ENCODE results near the gene BRDT.

Gene BRDT

DNA sequence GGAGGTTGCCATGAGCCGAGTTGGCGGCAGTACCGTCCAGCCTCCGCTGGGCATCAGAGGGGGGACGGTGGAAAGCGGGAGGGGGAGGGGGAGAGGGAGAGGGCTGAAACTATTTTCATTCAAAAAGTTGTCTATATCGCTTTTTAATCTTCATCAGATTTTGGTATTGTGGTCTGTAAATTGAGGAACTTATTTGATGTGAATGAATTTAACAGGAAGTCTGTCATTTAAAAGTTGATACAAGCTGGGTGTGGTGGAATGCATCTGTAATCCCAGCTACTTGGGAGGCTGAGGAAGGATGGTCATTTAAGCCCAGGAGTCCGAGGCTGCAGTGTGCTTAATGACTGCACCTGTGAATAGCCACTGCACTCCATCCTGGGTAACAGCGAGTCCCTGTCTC is 77.6 kb downstream of the BRDT start:
- Histone ChIP-seq H3K36me3 (ENCODE audit: control insufficient read depth in 1 of 2, insufficient read depth in 2 of 2, low read length in 2 of 2) (no peaks in the 10 kb centered on the region), H3K9me3 (ENCODE audit: control insufficient read depth in 1 of 2, low read length in 2 of 2) (no peaks in the 10 kb centered on the region), H3K27ac (ENCODE audit: low read depth, low read length) (no peak overlapping the region), H3K4me3 (ENCODE audit: low read depth in 1 of 2, low read length in 2 of 2) (no peak overlapping the region), H3K27me3 (ENCODE audit: control insufficient read depth in 1 of 2, insufficient read depth in 2 of 2, low read length in 2 of 2) (peaks cover 6 to 9% of the 10 kb centered on the region in 2 donors), H3K4me1 (ENCODE audit: control insufficient read depth in 1 of 2, insufficient read depth in 2 of 2, low read length in 2 of 2) (peaks cover 9 to 13% of the 10 kb centered on the region in 2 donors), H3K9ac (ENCODE audit: low read depth in 1 of 2, low read length in 2 of 2) (no peak overlapping the region)

DNA sequence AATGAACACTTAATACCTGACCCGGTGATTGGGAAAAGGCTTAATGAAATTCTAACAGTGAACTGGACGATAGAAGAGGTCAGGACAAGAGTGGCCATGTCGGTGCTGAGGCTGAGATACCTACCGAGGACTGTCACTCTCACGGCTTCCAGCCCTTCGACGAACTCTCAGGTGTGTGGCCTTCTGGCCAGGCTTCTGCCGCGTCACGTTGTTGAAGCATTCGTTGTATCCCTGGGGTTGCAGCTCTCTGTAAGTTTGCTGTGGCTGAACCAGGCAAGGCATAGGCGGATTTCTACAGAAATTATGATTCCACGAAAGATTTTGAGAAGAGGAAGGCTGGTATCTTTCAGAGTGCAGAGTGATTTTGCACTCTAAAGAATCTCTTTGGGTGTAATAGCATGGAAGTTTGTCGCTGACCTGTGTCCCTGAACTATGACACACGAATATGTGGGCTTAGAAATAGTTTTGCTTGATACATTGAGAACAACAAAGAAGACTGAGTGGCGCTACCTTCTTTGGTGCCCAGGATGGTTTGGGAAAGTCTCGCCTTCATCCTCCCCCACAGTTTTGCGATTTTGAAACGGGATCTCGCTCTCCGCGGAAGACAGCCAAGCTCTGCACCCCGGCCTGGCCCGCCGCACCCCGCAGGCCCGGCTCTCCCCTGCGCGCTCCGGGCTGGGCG is 80.2 kb downstream of the BRDT start:
- Histone ChIP-seq H3K27ac (ENCODE audit: low read depth, low read length) (no peak overlapping the region), H3K4me1 (ENCODE audit: control insufficient read depth in 1 of 2, insufficient read depth in 2 of 2, low read length in 2 of 2) (peaks cover 9 to 13% of the 10 kb centered on the region in 2 donors), H3K27me3 (ENCODE audit: control insufficient read depth in 1 of 2, insufficient read depth in 2 of 2, low read length in 2 of 2) (peaks cover 6 to 9% of the 10 kb centered on the region in 2 donors), H3K9me3 (ENCODE audit: control insufficient read depth in 1 of 2, low read length in 2 of 2) (no peaks in the 10 kb centered on the region), H3K4me3 (ENCODE audit: low read depth in 1 of 2, low read length in 2 of 2) (peak overlapping the region; percentile 36 to 59), H3K9ac (ENCODE audit: low read depth in 1 of 2, low read length in 2 of 2) (no peak overlapping the region), H3K36me3 (ENCODE audit: control insufficient read depth in 1 of 2, insufficient read depth in 2 of 2, low read length in 2 of 2) (no peaks in the 10 kb centered on the region)

DNA sequence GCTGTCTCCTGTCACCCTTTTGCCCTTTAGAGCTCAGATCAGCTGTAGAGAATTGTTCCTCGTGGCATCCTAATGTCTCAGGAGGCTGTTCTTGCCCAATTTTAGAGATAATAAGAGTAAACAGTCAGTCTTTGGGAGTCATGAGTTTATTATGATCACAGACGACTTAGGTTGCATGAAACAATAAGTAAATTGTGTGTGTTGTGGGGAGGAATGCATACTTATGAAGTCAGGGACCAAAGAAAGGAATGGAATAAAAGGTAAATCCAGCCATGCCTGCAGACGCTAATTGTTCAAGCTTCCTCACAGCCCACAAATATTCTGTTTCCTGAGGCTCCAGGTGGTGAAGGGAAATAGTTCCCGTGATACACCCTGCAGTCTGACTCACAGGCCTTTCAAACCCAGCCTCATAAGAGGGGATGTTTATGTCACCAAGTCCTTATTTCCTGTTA is 81.5 kb downstream of the BRDT start:
- Histone ChIP-seq H3K9ac (ENCODE audit: low read depth in 1 of 2, low read length in 2 of 2) (peak overlapping the region in 1 of 2 donors; percentile 12), H3K27ac (ENCODE audit: low read depth, low read length) (no peak overlapping the region), H3K27me3 (ENCODE audit: control insufficient read depth in 1 of 2, insufficient read depth in 2 of 2, low read length in 2 of 2) (peaks cover 6 to 9% of the 10 kb centered on the region in 2 donors), H3K4me3 (ENCODE audit: low read depth in 1 of 2, low read length in 2 of 2) (peak overlapping the region; percentile 30 to 65), H3K4me1 (ENCODE audit: control insufficient read depth in 1 of 2, insufficient read depth in 2 of 2, low read length in 2 of 2) (peaks cover 9 to 13% of the 10 kb centered on the region in 2 donors), H3K36me3 (ENCODE audit: control insufficient read depth in 1 of 2, insufficient read depth in 2 of 2, low read length in 2 of 2) (no peaks in the 10 kb centered on the region), H3K9me3 (ENCODE audit: control insufficient read depth in 1 of 2, low read length in 2 of 2) (no peaks in the 10 kb centered on the region)

DNA sequence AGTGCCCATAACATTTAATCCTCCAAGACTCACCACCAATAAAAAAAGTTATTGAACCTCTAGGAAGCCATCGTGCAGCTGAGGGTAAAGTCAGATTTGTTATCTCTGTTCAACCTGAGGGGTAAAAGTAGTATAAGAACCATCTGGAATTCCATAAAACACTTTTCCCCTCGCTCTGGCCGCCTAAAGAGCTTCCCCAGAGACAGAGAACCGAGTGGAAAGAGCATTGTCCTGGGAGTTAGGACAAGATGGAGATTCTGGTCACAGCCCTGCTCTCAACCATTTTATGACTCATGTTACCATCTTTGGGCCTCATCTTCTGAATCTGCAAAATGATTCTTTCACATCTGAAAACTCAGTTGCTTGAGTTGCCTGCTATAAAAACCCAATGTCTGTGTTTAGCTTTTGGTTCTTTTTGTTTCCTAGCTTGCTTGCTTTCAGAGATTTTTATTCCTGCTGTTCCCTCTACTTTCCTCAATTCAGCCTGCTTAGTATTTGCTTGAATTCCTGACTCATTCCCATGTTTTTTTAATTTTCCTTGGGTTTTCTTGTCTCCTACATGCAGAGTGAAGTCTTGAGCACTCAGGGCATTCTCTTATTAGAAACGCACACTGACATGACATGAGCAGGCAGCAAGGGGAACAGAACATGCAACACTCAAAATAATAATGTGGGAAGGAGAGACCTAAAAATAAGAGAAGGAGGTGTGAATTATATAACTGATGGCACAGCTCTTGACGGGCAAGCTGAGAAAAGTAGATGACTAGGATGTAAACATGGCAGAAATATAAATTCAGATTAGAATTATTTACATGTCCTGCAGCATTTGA is 82.3 kb downstream of the BRDT start:
- peaks cover 6 to 9% of the 10 kb centered on the region in 2 donors for H3K27me3 ChIP-seq (ENCODE audit: control insufficient read depth in 1 of 2, insufficient read depth in 2 of 2, low read length in 2 of 2)
- H3K27ac ChIP-seq (ENCODE audit: low read depth, low read length) = no peak overlapping the region
- H3K9me3 ChIP-seq (ENCODE audit: control insufficient read depth in 1 of 2, low read length in 2 of 2) = no peaks in the 10 kb centered on the region
- no peaks in the 10 kb centered on the region for H3K36me3 ChIP-seq (ENCODE audit: control insufficient read depth in 1 of 2, insufficient read depth in 2 of 2, low read length in 2 of 2)
- H3K9ac ChIP-seq (ENCODE audit: low read depth in 1 of 2, low read length in 2 of 2) = no peak overlapping the region
- no peak overlapping the region for H3K4me3 ChIP-seq (ENCODE audit: low read depth in 1 of 2, low read length in 2 of 2)
- H3K4me1 ChIP-seq (ENCODE audit: control insufficient read depth in 1 of 2, insufficient read depth in 2 of 2, low read length in 2 of 2) = peaks cover 9 to 13% of the 10 kb centered on the region in 2 donors

DNA sequence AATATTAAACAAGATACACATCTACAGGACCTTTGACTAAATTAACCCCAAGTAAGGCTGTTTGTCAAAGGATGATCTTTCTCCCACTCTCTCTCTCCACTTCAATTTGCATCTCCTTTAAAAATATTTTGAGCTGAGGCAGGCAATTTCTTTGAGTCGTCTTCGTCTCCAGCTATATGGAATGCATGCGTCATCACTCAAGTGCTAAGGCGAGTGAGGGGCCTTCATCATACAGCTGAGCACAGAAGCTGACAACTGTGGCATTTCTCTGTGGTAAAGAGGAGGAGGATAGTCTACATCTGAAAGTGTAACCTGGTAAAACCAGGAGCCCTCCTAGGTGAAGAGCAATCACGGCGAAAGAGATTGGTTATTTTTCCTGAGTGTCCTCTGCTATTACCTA is 88.2 kb downstream of the BRDT start:
- no peaks in the 10 kb centered on the region for H3K9me3 ChIP-seq (ENCODE audit: control insufficient read depth in 1 of 2, low read length in 2 of 2)
- no peaks in the 10 kb centered on the region for H3K4me1 ChIP-seq (ENCODE audit: control insufficient read depth in 1 of 2, insufficient read depth in 2 of 2, low read length in 2 of 2)
- H3K9ac ChIP-seq (ENCODE audit: low read depth in 1 of 2, low read length in 2 of 2) = no peak overlapping the region
- no peak overlapping the region for H3K4me3 ChIP-seq (ENCODE audit: low read depth in 1 of 2, low read length in 2 of 2)
- H3K27me3 ChIP-seq (ENCODE audit: control insufficient read depth in 1 of 2, insufficient read depth in 2 of 2, low read length in 2 of 2) = no peaks in the 10 kb centered on the region
- H3K36me3 ChIP-seq (ENCODE audit: control insufficient read depth in 1 of 2, insufficient read depth in 2 of 2, low read length in 2 of 2) = no peaks in the 10 kb centered on the region
- no peak overlapping the region for H3K27ac ChIP-seq (ENCODE audit: low read depth, low read length)

DNA sequence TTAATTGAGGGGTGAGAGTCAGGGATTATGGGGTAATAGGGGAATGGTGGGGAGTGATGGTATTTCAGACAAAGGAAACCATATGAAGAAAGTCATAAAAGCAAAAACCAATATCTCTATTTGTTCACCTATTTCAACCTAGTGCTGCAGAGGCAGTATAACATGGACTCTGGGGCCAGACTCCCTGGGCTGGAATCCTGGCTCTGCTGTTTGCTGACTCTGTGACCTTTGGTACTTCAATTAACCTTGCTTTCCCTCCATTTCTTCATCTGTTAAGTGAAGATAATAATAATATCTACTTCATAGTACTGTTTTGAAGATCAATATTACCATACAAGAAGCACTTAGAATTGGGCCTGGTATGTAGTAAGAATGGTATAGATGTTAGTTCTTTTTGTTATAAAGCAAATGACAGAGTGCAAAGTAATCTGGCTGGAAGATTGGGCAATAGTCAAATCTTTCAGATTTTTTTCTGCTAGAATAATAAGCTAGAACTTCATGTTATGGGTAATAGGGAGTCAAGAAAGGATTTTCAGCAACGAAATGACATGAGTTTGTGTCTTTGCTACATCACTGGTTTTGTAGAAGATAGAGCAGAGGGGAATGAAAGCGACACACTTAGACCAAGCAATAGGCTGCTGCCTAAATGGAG is 89.6 kb downstream of the BRDT start:
- Histone ChIP-seq H3K27ac (ENCODE audit: low read depth, low read length) (no peak overlapping the region), H3K4me1 (ENCODE audit: control insufficient read depth in 1 of 2, insufficient read depth in 2 of 2, low read length in 2 of 2) (no peaks in the 10 kb centered on the region), H3K27me3 (ENCODE audit: control insufficient read depth in 1 of 2, insufficient read depth in 2 of 2, low read length in 2 of 2) (no peaks in the 10 kb centered on the region), H3K36me3 (ENCODE audit: control insufficient read depth in 1 of 2, insufficient read depth in 2 of 2, low read length in 2 of 2) (no peaks in the 10 kb centered on the region), H3K9ac (ENCODE audit: low read depth in 1 of 2, low read length in 2 of 2) (no peak overlapping the region), H3K9me3 (ENCODE audit: control insufficient read depth in 1 of 2, low read length in 2 of 2) (no peaks in the 10 kb centered on the region), H3K4me3 (ENCODE audit: low read depth in 1 of 2, low read length in 2 of 2) (no peak overlapping the region)

DNA sequence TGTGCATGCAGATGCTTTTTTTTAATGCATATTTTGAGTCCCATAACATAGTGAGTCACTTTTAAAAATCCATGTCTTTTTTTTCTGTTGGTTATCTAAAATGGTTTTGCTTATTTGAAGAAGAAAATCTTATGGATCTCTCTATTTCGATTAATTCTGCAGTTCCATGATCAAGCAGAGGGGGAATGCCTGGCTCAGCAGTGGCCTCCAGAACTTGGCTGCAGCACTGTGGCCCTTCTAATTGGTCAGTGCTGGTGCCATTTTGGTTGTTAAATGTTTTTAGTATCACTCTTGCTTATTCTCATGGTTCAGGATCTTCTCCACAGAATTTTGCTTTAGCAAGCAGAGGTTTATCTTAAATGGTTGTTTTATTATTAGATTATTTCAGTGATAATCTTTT is 91.8 kb downstream of the BRDT start:
- no peak overlapping the region for H3K4me3 ChIP-seq (ENCODE audit: low read depth in 1 of 2, low read length in 2 of 2)
- no peaks in the 10 kb centered on the region for H3K27me3 ChIP-seq (ENCODE audit: control insufficient read depth in 1 of 2, insufficient read depth in 2 of 2, low read length in 2 of 2)
- no peaks in the 10 kb centered on the region for H3K4me1 ChIP-seq (ENCODE audit: control insufficient read depth in 1 of 2, insufficient read depth in 2 of 2, low read length in 2 of 2)
- H3K9ac ChIP-seq (ENCODE audit: low read depth in 1 of 2, low read length in 2 of 2) = no peak overlapping the region
- no peaks in the 10 kb centered on the region for H3K36me3 ChIP-seq (ENCODE audit: control insufficient read depth in 1 of 2, insufficient read depth in 2 of 2, low read length in 2 of 2)
- H3K9me3 ChIP-seq (ENCODE audit: control insufficient read depth in 1 of 2, low read length in 2 of 2) = no peaks in the 10 kb centered on the region
- no peak overlapping the region for H3K27ac ChIP-seq (ENCODE audit: low read depth, low read length)

DNA sequence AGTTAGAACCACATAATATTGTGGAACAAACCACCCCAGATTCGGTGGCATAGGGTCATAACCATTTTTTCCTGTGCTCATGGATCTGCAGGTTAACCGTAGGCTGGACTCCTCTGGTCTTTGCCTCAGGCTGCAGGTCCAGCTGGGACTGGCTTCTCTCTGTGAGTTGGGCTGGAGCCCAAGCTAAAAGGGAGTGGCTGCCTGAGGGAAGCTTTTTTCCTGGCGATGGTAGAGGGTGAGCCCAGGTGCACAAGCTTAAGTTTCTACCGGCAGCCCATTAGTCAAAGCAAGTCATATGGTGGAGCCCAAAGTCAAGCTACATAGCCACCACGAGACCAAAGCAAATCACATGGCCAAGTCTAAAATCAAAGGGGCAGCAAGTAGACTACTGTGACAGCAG is 94.4 kb downstream of the BRDT start:
- no peaks in the 10 kb centered on the region for H3K36me3 ChIP-seq (ENCODE audit: control insufficient read depth in 1 of 2, insufficient read depth in 2 of 2, low read length in 2 of 2)
- no peaks in the 10 kb centered on the region for H3K9me3 ChIP-seq (ENCODE audit: control insufficient read depth in 1 of 2, low read length in 2 of 2)
- peak overlapping the region; percentile 10 for H3K27ac ChIP-seq (ENCODE audit: low read depth, low read length)
- no peaks in the 10 kb centered on the region for H3K27me3 ChIP-seq (ENCODE audit: control insufficient read depth in 1 of 2, insufficient read depth in 2 of 2, low read length in 2 of 2)
- no peak overlapping the region for H3K9ac ChIP-seq (ENCODE audit: low read depth in 1 of 2, low read length in 2 of 2)
- no peak overlapping the region for H3K4me3 ChIP-seq (ENCODE audit: low read depth in 1 of 2, low read length in 2 of 2)
- H3K4me1 ChIP-seq (ENCODE audit: control insufficient read depth in 1 of 2, insufficient read depth in 2 of 2, low read length in 2 of 2) = no peaks in the 10 kb centered on the region

DNA sequence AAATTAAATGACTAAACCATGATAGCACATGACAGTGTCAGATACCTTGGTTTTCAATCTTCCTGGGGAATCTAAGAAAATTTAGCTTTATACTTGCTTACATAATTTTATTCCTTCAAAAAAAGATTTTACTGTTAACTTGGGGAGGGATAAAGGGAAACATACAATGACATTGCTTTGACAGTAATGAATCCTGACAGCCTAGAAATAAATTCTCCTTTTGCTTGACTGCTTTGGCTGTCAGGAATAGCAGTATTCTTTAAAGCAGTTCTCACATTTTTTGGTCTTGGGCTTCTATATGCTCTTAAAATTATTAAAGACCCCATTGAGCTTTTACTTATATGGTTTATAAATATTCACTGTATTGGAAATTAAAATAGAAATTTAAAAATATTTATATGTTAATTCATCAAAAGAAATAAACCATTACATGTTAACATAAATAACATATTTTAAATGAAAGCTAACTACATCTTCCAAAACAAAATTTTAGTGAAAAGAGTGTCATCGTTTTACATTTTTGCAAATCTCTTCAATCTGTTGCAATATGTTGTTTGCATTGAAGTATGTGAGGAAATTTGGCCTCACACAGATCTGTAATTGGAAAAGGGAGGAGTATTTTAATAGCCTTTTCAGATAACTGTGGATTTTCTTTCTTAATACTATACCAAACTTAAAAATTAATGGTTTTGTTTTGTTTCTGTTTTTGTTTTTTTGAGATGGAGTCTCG is 96.7 kb downstream of the BRDT start:
- Histone ChIP-seq H3K9ac (ENCODE audit: low read depth in 1 of 2, low read length in 2 of 2) (no peak overlapping the region), H3K36me3 (ENCODE audit: control insufficient read depth in 1 of 2, insufficient read depth in 2 of 2, low read length in 2 of 2) (no peaks in the 10 kb centered on the region), H3K27me3 (ENCODE audit: control insufficient read depth in 1 of 2, insufficient read depth in 2 of 2, low read length in 2 of 2) (no peaks in the 10 kb centered on the region), H3K4me3 (ENCODE audit: low read depth in 1 of 2, low read length in 2 of 2) (no peak overlapping the region), H3K27ac (ENCODE audit: low read depth, low read length) (no peak overlapping the region), H3K9me3 (ENCODE audit: control insufficient read depth in 1 of 2, low read length in 2 of 2) (no peaks in the 10 kb centered on the region), H3K4me1 (ENCODE audit: control insufficient read depth in 1 of 2, insufficient read depth in 2 of 2, low read length in 2 of 2) (no peaks in the 10 kb centered on the region)
